H1 (cell line): ENCODE results near the gene SLC37A1. TPM values are rescaled to one million over a fixed set of nuclear protein-coding genes. Genes with fewer than 3 reads are reported as not detected.

Experiments used
- CTCF ChIA-PET: fragments of 300-600 bp; sonication (Branson Sonifier 250); formaldehyde crosslinking; loops from one replicate; lab custom pipeline; 2021; ENCODE audit not compliant: partially characterized antibody; lab: Charles Lee
- POLR2A ChIA-PET: fragments of 300-600 bp; sonication (Branson Sonifier 250); formaldehyde crosslinking; loops from one replicate; lab custom pipeline; 2021; ENCODE audit warnings: inconsistent platforms; ENCODE audit not compliant: partially characterized antibody; lab: Charles Lee
- DNase-seq, 2 experiments: peaks; one replicate each; pipeline versions ENCODE4 v3.0.0 to v3.0.0-alpha.2; 2010 to 2022; ENCODE audit warnings: low spot score in 2 of 2, low read depth in 1 of 2, mixed read lengths in 1 of 2
- FAIRE-seq: peaks from 2 replicates; lab custom pipeline; 2011; peaks lifted over from hg19 to GRCh38; lab: Jason Lieb, UNC
- H2AFZ ChIP-seq: 2 replicates; pipeline ENCODE4 v1.8.1; 2012; ENCODE audit warnings: low read length, inconsistent platforms
- H2AK5ac ChIP-seq: 2 replicates; pipeline ENCODE4 v1.6.1; 2013; ENCODE audit warnings: low read depth, low read length
- H2BK120ac ChIP-seq: replicated peaks from 2 replicates; pipeline ENCODE3; 2013; ENCODE audit warnings: low read depth, low read length, inconsistent platforms
- H2BK12ac ChIP-seq: 2 replicates; pipeline ENCODE4 v1.6.1; 2013; ENCODE audit warnings: low read depth, low read length
- H2BK15ac ChIP-seq: 2 replicates; pipeline ENCODE4 v1.6.1; 2013; ENCODE audit warnings: low read length
- H2BK20ac ChIP-seq: 2 replicates; pipeline ENCODE4 v1.6.1; 2013; ENCODE audit warnings: low read length
- H2BK5ac ChIP-seq: 2 replicates; pipeline ENCODE4 v1.6.1; 2013; ENCODE audit warnings: low read depth, low read length
- H3K14ac ChIP-seq: 2 replicates; pipeline ENCODE4 v1.6.1; 2013; ENCODE audit warnings: inconsistent platforms; ENCODE audit not compliant: insufficient read length
- H3K18ac ChIP-seq: 2 replicates; pipeline ENCODE4 v1.6.1; 2013; ENCODE audit warnings: low read length; ENCODE audit errors: extremely low read depth
- H3K23ac ChIP-seq: 2 replicates; pipeline ENCODE4 v1.6.1; 2013; ENCODE audit warnings: inconsistent platforms; ENCODE audit not compliant: insufficient read length
- H3K23me2 ChIP-seq: 2 replicates; pipeline ENCODE4 v1.6.1; 2013; ENCODE audit warnings: low read depth, low read length
- H3K27ac ChIP-seq: 2 replicates; pipeline ENCODE4 v1.6.1; 2011; ENCODE audit warnings: low read depth, low read length, inconsistent platforms
- H3K27me3 ChIP-seq, 4 experiments: replicated peaks in 1 of 4; 1 replicate in 1 of 4; 2 replicates in 3 of 4; pipeline versions ENCODE4 v1.6.1 to v1.8.1; 2011 to 2013; ENCODE audit warnings: low read length in 3 of 4, mild to moderate bottlenecking in 3 of 4, inconsistent platforms in 2 of 4, mixed read lengths in 2 of 4, moderate library complexity in 1 of 4; ENCODE audit not compliant: control insufficient read depth in 3 of 4, insufficient read depth in 3 of 4; ENCODE audit errors: extremely low read depth in 1 of 4
- H3K36me3 ChIP-seq, 4 experiments: 2 replicates each; pipeline versions ENCODE4 v1.6.1 to v1.8.1; 2011 to 2013; ENCODE audit warnings: mild to moderate bottlenecking in 4 of 4, low read length in 3 of 4, moderate library complexity in 2 of 4, control low read depth in 1 of 4, inconsistent platforms in 1 of 4; ENCODE audit not compliant: insufficient read depth in 4 of 4, control insufficient read depth in 2 of 4
- H3K4ac ChIP-seq: replicated peaks from 2 replicates; pipeline ENCODE3; 2013; ENCODE audit warnings: low read length, low read depth, mixed read lengths, inconsistent platforms; ENCODE audit not compliant: insufficient read length
- H3K4me1 ChIP-seq, 4 experiments: replicated peaks in 1 of 4; 1 replicate in 1 of 4; 2 replicates in 3 of 4; pipeline versions ENCODE4 v1.6.1 to v1.8.1; 2011 to 2013; ENCODE audit warnings: low read length in 3 of 4, inconsistent platforms in 2 of 4, mixed read lengths in 1 of 4; ENCODE audit not compliant: insufficient read depth in 4 of 4, control insufficient read depth in 3 of 4
- H3K4me2 ChIP-seq, 2 experiments: 2 replicates each; pipeline versions ENCODE4 v1.6.1 to v1.8.1; 2011 to 2013; ENCODE audit warnings: low read depth in 2 of 2, low read length in 2 of 2, control low read depth in 1 of 2, inconsistent platforms in 1 of 2, mild to moderate bottlenecking in 1 of 2; ENCODE audit not compliant: insufficient read depth in 1 of 2
- H3K4me3 ChIP-seq, 4 experiments: fragments of 200-600, 300-600 bp in 1 of 4; sonication (generic), shearing (Covaris generic), sonication (Bioruptor Twin) in 1 of 4; 2 replicates each; pipeline versions ENCODE4 v1.5.1 to v1.8.1; 2011 to 2016; ENCODE audit warnings: low read length in 4 of 4, low read depth in 3 of 4, control low read depth in 2 of 4, inconsistent platforms in 2 of 4, mild to moderate bottlenecking in 2 of 4, mixed read lengths in 1 of 4, moderate library complexity in 1 of 4; ENCODE audit not compliant: insufficient read depth in 2 of 4; ENCODE audit errors: extremely low read depth in 1 of 4
- H3K56ac ChIP-seq: replicated peaks from 2 replicates; pipeline ENCODE3; 2013; ENCODE audit warnings: low read depth, mild to moderate bottlenecking, mixed read lengths, low read length, inconsistent platforms; ENCODE audit not compliant: insufficient read length
- H3K79me1 ChIP-seq: 2 replicates; pipeline ENCODE4 v1.6.1; 2013; ENCODE audit warnings: low read depth, low read length, control low read depth
- H3K79me2 ChIP-seq, 2 experiments: 2 replicates each; pipeline versions ENCODE4 v1.6.1 to v1.8.1; 2012 to 2013; ENCODE audit warnings: low read length in 2 of 2, mild to moderate bottlenecking in 2 of 2, inconsistent platforms in 1 of 2; ENCODE audit not compliant: insufficient read depth in 2 of 2, control insufficient read depth in 1 of 2
- H3K9ac ChIP-seq, 4 experiments: replicated peaks in 1 of 4; 1 replicate in 1 of 4; 2 replicates in 3 of 4; pipeline versions ENCODE4 v1.6.1 to v1.8.1; 2011 to 2013; ENCODE audit warnings: low read depth in 3 of 4, low read length in 3 of 4, control low read depth in 2 of 4, mild to moderate bottlenecking in 2 of 4, moderate library complexity in 2 of 4, inconsistent platforms in 1 of 4; ENCODE audit errors: extremely low read depth in 1 of 4
- H3K9me3 ChIP-seq, 2 experiments: 2 replicates each; pipeline versions ENCODE4 v1.6.1 to v1.8.1; 2012 to 2013; ENCODE audit warnings: mild to moderate bottlenecking in 2 of 2, moderate library complexity in 2 of 2, control low read depth in 1 of 2, inconsistent platforms in 1 of 2, low read depth in 1 of 2, low read length in 1 of 2, mixed read lengths in 1 of 2; ENCODE audit not compliant: insufficient read depth in 2 of 2
- H4K20me1 ChIP-seq, 2 experiments: replicated peaks in 1 of 2; 2 replicates each; pipeline versions ENCODE3 to v1.8.1; 2011 to 2013; ENCODE audit warnings: inconsistent platforms in 2 of 2, low read length in 2 of 2, mild to moderate bottlenecking in 1 of 2; ENCODE audit not compliant: insufficient read depth in 2 of 2, control insufficient read depth in 1 of 2
- H4K5ac ChIP-seq: 2 replicates; pipeline ENCODE4 v1.6.1; 2013; ENCODE audit warnings: low read length, low read depth, mixed read lengths, inconsistent platforms; ENCODE audit not compliant: insufficient read length
- H4K8ac ChIP-seq: 2 replicates; pipeline ENCODE4 v1.8.0; 2013; ENCODE audit warnings: mild to moderate bottlenecking, moderate library complexity, low read length, inconsistent platforms; ENCODE audit not compliant: insufficient read depth; ENCODE audit errors: extremely low read depth
- H4K91ac ChIP-seq: replicated peaks from 2 replicates; pipeline ENCODE3; 2013; ENCODE audit warnings: low read length, mixed read lengths, inconsistent platforms; ENCODE audit not compliant: insufficient read length
- CBX8 ChIP-seq: fragments of 300-800, 300-1000 bp; sonication (generic); IDR thresholded peaks from 2 replicates; pipeline ENCODE4 v1.7.1; 2016; ENCODE audit warnings: low read depth, low read length, borderline replicate concordance
- CHD2 ChIP-seq: IDR thresholded peaks from 2 replicates; pipeline ENCODE4 v1.6.1; 2012; ENCODE audit warnings: low read length, improper control_type of control experiment
- CTBP2 ChIP-seq: IDR thresholded peaks from 2 replicates; pipeline ENCODE4 v1.7.0; 2011; ENCODE audit warnings: borderline replicate concordance, mild to moderate bottlenecking, moderate library complexity, mixed read lengths, low read length; ENCODE audit not compliant: insufficient read depth, insufficient read length
- EGR1 ChIP-seq: IDR thresholded peaks from 2 replicates; pipeline ENCODE4 v1.6.1; 2011; ENCODE audit warnings: low read depth, low read length, borderline replicate concordance
- EP300 ChIP-seq, 2 experiments: IDR thresholded peaks; 1 replicate in 1 of 2; 2 replicates in 1 of 2; pipeline ENCODE4 v1.6.1; 2011 to 2012; ENCODE audit warnings: low read depth in 2 of 2, low read length in 2 of 2, mild to moderate bottlenecking in 2 of 2, borderline replicate concordance in 1 of 2, inconsistent platforms in 1 of 2, moderate library complexity in 1 of 2
- HDAC2 ChIP-seq, 2 experiments: fragments of 300-600 bp in 1 of 2; sonication (generic) in 1 of 2; IDR thresholded peaks; 2 replicates each; pipeline ENCODE4 v1.6.1; 2011 to 2012; ENCODE audit warnings: low read depth in 2 of 2, low read length in 2 of 2, mild to moderate bottlenecking in 2 of 2, moderate library complexity in 2 of 2, borderline replicate concordance in 1 of 2, inconsistent platforms in 1 of 2
- JUN ChIP-seq: IDR thresholded peaks from 2 replicates; pipeline ENCODE4 v1.6.1; 2011; ENCODE audit warnings: low read depth, mild to moderate bottlenecking, improper control_type of control experiment, low read length
- JUND ChIP-seq: IDR thresholded peaks from 2 replicates; pipeline ENCODE4 v1.6.1; 2011; ENCODE audit warnings: mild to moderate bottlenecking, improper control_type of control experiment, low read length
- KDM4A ChIP-seq: IDR thresholded peaks from one replicate; pipeline ENCODE4 v1.7.1; 2012; ENCODE audit warnings: low read depth, mild to moderate bottlenecking, moderate library complexity, low read length, inconsistent platforms; ENCODE audit not compliant: severe bottlenecking
- RXRA ChIP-seq: IDR thresholded peaks from 2 replicates; pipeline ENCODE4 v1.6.1; 2011; ENCODE audit warnings: low read depth, mild to moderate bottlenecking, low read length, moderate library complexity; ENCODE audit not compliant: insufficient read depth
- SIRT6 ChIP-seq: IDR thresholded peaks from one replicate; pipeline ENCODE4 v1.7.1; 2012; ENCODE audit warnings: low read length, inconsistent platforms
- SIX5 ChIP-seq: IDR thresholded peaks from 2 replicates; pipeline ENCODE4 v1.6.1; 2011; ENCODE audit warnings: mild to moderate bottlenecking, low read depth, low read length
- WGBS, 2 experiments: shearing (Covaris generic) in 1 of 2; methylation state at CpG; one replicate each; pipeline versions ENCODE4 v1.1.6 to v1.1.7; 2013 to 2015; ENCODE audit warnings: low lambda C conversion rate in 2 of 2, mixed read lengths in 2 of 2, inconsistent platforms in 1 of 2, low coverage in 1 of 2, missing lambda C conversion rate in 1 of 2; ENCODE audit not compliant: insufficient replicate concordance in 2 of 2, insufficient coverage in 1 of 2, insufficient read length in 1 of 2; ENCODE audit errors: extremely low coverage in 1 of 2, missing lambda C conversion rate in 1 of 2; 5-methylcytosine and 5-hydroxymethylcytosine counted together
- polyA plus RNA-seq, 7 experiments: library from polyadenylated mRNA; depleted of rRNA in 3 of 7; stranded (reverse) in 5 of 7; unstranded in 2 of 7; fragments of >200 nt in 5 of 7; fragments of 200-250 nt in 2 of 7; gene quantifications; 1 replicate in 5 of 7; 2 replicates in 1 of 7; 4 replicates in 1 of 7; pipeline versions ENCODE4 v1.2.1 to v1.2.3, GENCODE V29; 2011 to 2013; ENCODE audit warnings: missing spikeins in 2 of 7, mixed read lengths in 2 of 7
- total RNA-seq: library from RNA; stranded (reverse); fragmentation: NEBNext Ultra II Directional; extraction: Animal tissue kit (Norgen Biotek cat#: 25700); gene quantifications from 2 replicates; pipeline ENCODE4 v1.2.1, GENCODE V29; 2021

The SLC37A1 gene
- total and polyA plus RNA-seq, 2 of the 8 experiments (the other 6 are each of a cell fraction or from before 2014, with no cell fraction given) = 15.6 to 30.9 TPM

- no peak overlapping the region for H3K27ac ChIP-seq
- H3K4ac ChIP-seq = no peak overlapping the region
- H3K23ac ChIP-seq = no peak overlapping the region
- FAIRE-seq = no peak
- no peaks in the 10 kb centered on the region for H3K79me2 ChIP-seq
- H3K27me3 ChIP-seq = no peaks in the 10 kb centered on the region
- no peak overlapping the region for H4K5ac ChIP-seq
- no peak overlapping the region for H3K4me2 ChIP-seq
- H3K9me3 ChIP-seq = peaks cover 0 to 6% of the 10 kb centered on the region in 2 experiments; a peak in 1 of 4 replicates
- DNase-seq = no peak
- no peaks in the 10 kb centered on the region for H3K79me1 ChIP-seq
- H2BK15ac ChIP-seq = no peak overlapping the region
- 77% methylated on average over 16 of the region's 17 CpGs; no CpG with 5 or more reads in 1 of the 2 experiments for WGBS, 2 experiments
- H3K14ac ChIP-seq = no peak overlapping the region
- H3K36me3 ChIP-seq = no peaks in the 10 kb centered on the region
- no peak overlapping the region for H3K56ac ChIP-seq
- no peak overlapping the region for H4K8ac ChIP-seq
- H4K20me1 ChIP-seq = no peaks in the 10 kb centered on the region
- POLR2A ChIA-PET = interaction anchor here (1.0 to 1.1 kb wide), 2 partner anchors 10 to 11 kb away, joined by 3 read pairs; no protein-coding TSS in a partner anchor
- no peak overlapping the region for H2BK5ac ChIP-seq
- no peak overlapping the region for H2BK20ac ChIP-seq
- no peaks in the 10 kb centered on the region for H3K23me2 ChIP-seq
- H3K4me3 ChIP-seq = no peak overlapping the region
- H3K9ac ChIP-seq = no peak overlapping the region
- H3K4me1 ChIP-seq = no peaks in the 10 kb centered on the region; a peak in 1 of 7 replicates
- no peak overlapping the region for H2AK5ac ChIP-seq
- 0 out of 2 replicates have a peak overlapping the region, but pooled peaks have one; percentile 17 for H2BK12ac ChIP-seq
- no peak overlapping the region for H4K91ac ChIP-seq
- no peak overlapping the region for H2BK120ac ChIP-seq
- H2AFZ ChIP-seq = no peak overlapping the region
- H3K18ac ChIP-seq = no peak overlapping the region; the same call in 1 of the 2 replicates
- CTCF ChIA-PET = interaction anchor here (0.9 to 1.9 kb wide), 4 partner anchors 11 to 77 kb away, joined by 3 to 13 read pairs (median 4); no protein-coding TSS in a partner anchor
- no peak for TF ChIP-seq JUN
- TF ChIP-seq RXRA = no peak
- no peak for TF ChIP-seq EGR1
- TF ChIP-seq CBX8 = no peak
- no peak for TF ChIP-seq SIX5
- TF ChIP-seq CTBP2 = no peak
- no peak for TF ChIP-seq CHD2
- no peak for TF ChIP-seq KDM4A
- no peak for TF ChIP-seq HDAC2 (IDR thresholded peaks at IDR 0.05; ENCODE audit: borderline replicate concordance in 1 of 2, low read depth in 2 of 2, low read length in 2 of 2)
- TF ChIP-seq JUND = no peak
- TF ChIP-seq EP300 (IDR thresholded peaks at IDR 0.05; ENCODE audit: borderline replicate concordance in 1 of 2, low read depth in 2 of 2, low read length in 2 of 2) = no peak
- no peak for TF ChIP-seq SIRT6
Observed at GRCh38 chr21:42581993-42582786, 68.5 kb downstream of the SLC37A1 start.
